ENCODE measurements around the gene SERPINB2.

DNA sequence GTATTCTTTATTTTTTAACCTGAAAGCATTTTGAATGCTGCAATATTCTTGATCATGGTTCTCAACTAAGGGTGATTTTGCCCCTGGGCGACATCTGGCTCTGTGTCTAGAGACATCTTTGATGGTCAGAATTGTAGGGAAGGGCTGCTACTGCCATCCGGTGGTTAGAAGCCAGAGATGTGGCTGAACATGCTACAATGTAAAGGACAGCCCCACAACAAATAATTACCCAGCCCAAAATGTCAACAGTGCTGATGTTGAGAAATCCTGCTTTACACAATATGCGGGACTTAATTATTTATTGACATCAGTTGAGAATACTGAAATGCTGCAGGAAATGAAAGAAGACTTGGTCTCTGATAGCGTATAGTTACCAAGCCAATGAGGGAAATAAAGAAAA is 37.5 kb upstream of the SERPINB2 start:
- no peak for TF ChIP-seq EZH2phosphoT487 (IDR thresholded peaks at IDR 0.05; ENCODE audit: borderline replicate concordance, low read length)
- TF ChIP-seq, protein P1, sequence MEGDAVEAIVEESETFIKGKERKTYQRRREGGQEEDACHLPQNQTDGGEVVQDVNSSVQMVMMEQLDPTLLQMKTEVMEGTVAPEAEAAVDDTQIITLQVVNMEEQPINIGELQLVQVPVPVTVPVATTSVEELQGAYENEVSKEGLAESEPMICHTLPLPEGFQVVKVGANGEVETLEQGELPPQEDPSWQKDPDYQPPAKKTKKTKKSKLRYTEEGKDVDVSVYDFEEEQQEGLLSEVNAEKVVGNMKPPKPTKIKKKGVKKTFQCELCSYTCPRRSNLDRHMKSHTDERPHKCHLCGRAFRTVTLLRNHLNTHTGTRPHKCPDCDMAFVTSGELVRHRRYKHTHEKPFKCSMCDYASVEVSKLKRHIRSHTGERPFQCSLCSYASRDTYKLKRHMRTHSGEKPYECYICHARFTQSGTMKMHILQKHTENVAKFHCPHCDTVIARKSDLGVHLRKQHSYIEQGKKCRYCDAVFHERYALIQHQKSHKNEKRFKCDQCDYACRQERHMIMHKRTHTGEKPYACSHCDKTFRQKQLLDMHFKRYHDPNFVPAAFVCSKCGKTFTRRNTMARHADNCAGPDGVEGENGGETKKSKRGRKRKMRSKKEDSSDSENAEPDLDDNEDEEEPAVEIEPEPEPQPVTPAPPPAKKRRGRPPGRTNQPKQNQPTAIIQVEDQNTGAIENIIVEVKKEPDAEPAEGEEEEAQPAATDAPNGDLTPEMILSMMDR (conservative IDR thresholded peaks at IDR 0.05; ENCODE audit: low read depth, low read length) = peak; percentile 84
- no peak for TF ChIP-seq EZH2 (IDR thresholded peaks at IDR 0.05; ENCODE audit: low read length, unreplicated experiment)

All from PC-3 (cell line).